OCI-LY7 (cell line): ENCODE data around the gene NMNAT1. TPM values are rescaled to one million over a fixed set of nuclear protein-coding genes. Genes with fewer than 3 reads are reported as not detected.
A peak's percentile ranks its signal among the peaks of the same experiment; 100 is the strongest.

Source experiments
- BruUV-seq: library from RNA; stranded (reverse); fragments of 400-500 nt; replicated peaks from 2 replicates; lab custom pipeline; 2021; lab: Mats Ljungman, UMichigan
- CTCF ChIA-PET: fragments of 300-600 bp; sonication (Branson Sonifier 250); formaldehyde crosslinking; loops from one replicate; lab custom pipeline; 2022; ENCODE audit warnings: antibody characterized with exemption; ENCODE audit not compliant: unreplicated experiment; lab: Charles Lee
- POLR2A ChIA-PET: fragments of 300-600 bp; sonication (Branson Sonifier 250); formaldehyde crosslinking; loops from one replicate; lab custom pipeline; 2022; ENCODE audit warnings: antibody characterized with exemption; lab: Charles Lee
- DNase-seq: peaks from one replicate; pipeline ENCODE4 v3.0.0-alpha.2; 2015; ENCODE audit warnings: low spot score
- H2AFZ ChIP-seq: fragments of 200-600 bp; sonication (generic), shearing (Covaris generic); 2 replicates; pipeline ENCODE4 v1.6.1; 2014; ENCODE audit warnings: mild to moderate bottlenecking, antibody characterized with exemption, low read length, moderate library complexity
- H3K27ac ChIP-seq: fragments of 200-600 bp; sonication (generic); 2 replicates; pipeline ENCODE4 v1.5.1; 2014; ENCODE audit warnings: mixed run types, low read depth, mild to moderate bottlenecking, moderate library complexity, low read length, inconsistent platforms; ENCODE audit not compliant: poor library complexity, severe bottlenecking
- H3K36me3 ChIP-seq: fragments of 200-600 bp; sonication (generic); 2 replicates; pipeline ENCODE4 v1.6.1; 2014; ENCODE audit warnings: mild to moderate bottlenecking, antibody characterized with exemption, low read length, moderate library complexity, mixed read lengths; ENCODE audit not compliant: insufficient read depth
- H3K4me1 ChIP-seq: fragments of 200-600 bp; sonication (generic); 2 replicates; pipeline ENCODE4 v1.5.1; 2014; ENCODE audit warnings: mild to moderate bottlenecking, low read length; ENCODE audit not compliant: insufficient read depth, poor library complexity, severe bottlenecking
- H3K4me2 ChIP-seq: fragments of 200-600 bp; sonication (generic); 2 replicates; pipeline ENCODE4 v1.6.1; 2014; ENCODE audit warnings: mild to moderate bottlenecking, low read length
- H3K4me3 ChIP-seq: fragments of 200-600 bp; sonication (generic); 2 replicates; pipeline ENCODE4 v1.5.1; 2014; ENCODE audit warnings: mild to moderate bottlenecking, low read depth, low read length; ENCODE audit not compliant: poor library complexity, severe bottlenecking
- H3K79me2 ChIP-seq: fragments of 200-600 bp; sonication (generic); 2 replicates; pipeline ENCODE4 v1.6.1; 2016; ENCODE audit warnings: low read depth, mild to moderate bottlenecking, low read length, moderate library complexity, mixed read lengths; ENCODE audit not compliant: insufficient read depth
- H3K9me2 ChIP-seq: fragments of 200-600 bp; sonication (generic); 2 replicates; pipeline ENCODE4 v1.6.1; 2016; ENCODE audit warnings: mild to moderate bottlenecking, low read length, mixed read lengths; ENCODE audit not compliant: insufficient read depth
- H3K9me3 ChIP-seq: fragments of 200-600 bp; sonication (generic); 2 replicates; pipeline ENCODE4 v1.6.1; 2014; ENCODE audit warnings: mild to moderate bottlenecking, mixed run types, low read length, mixed read lengths
- H4K20me1 ChIP-seq: fragments of 200-600 bp; sonication (generic); 2 replicates; pipeline ENCODE4 v1.6.1; 2014; ENCODE audit warnings: mild to moderate bottlenecking, antibody characterized with exemption, low read length, moderate library complexity, mixed read lengths; ENCODE audit not compliant: insufficient read depth
- CTCF ChIP-seq: fragments of 200-600 bp; sonication (generic); conservative IDR thresholded peaks from 2 replicates; pipeline ENCODE4 v1.5.1; 2014; ENCODE audit warnings: mild to moderate bottlenecking, antibody characterized with exemption, low read length, moderate library complexity, mixed read lengths
- EZH2phosphoT487 ChIP-seq: fragments of 200-600 bp; sonication (generic); IDR thresholded peaks from 2 replicates; pipeline ENCODE4 v1.6.1; 2018; ENCODE audit warnings: low read depth, borderline replicate concordance, mild to moderate bottlenecking, mixed run types, antibody characterized with exemption, low read length, moderate library complexity, mixed read lengths
- intact Hi-C: fragments of 100-400 bp; cut with micrococcal nuclease; formaldehyde crosslinking; loops from one replicate; pipeline ENCODE4 v1.10.0; 2022; ENCODE audit not compliant: unreplicated experiment
- total RNA-seq, 2 experiments: library from RNA; depleted of rRNA in 1 of 2; stranded (reverse); fragments of >200 nt in 1 of 2; shearing (Covaris generic) in 1 of 2; gene quantifications; 2 replicates each; pipeline ENCODE4 v1.2.3, GENCODE V29; 2014 to 2022

Gene NMNAT1
- total RNA-seq, 2 experiments from 2014 or later, result 5.4 to 6.5 TPM

- no peak overlapping the region for H3K27ac ChIP-seq
- H3K36me3 ChIP-seq, result no peaks in the 10 kb centered on the region
- H4K20me1 ChIP-seq, result no peaks in the 10 kb centered on the region
- no peaks in the 10 kb centered on the region for H3K9me2 ChIP-seq
- POLR2A ChIA-PET, result no interaction called here
- H3K9me3 ChIP-seq, result no peaks in the 10 kb centered on the region
- H3K4me1 ChIP-seq, result peaks cover 16% of the 10 kb centered on the region
- no TSS peak for BruUV-seq
- no peak overlapping the region for H3K4me3 ChIP-seq
- no peaks in the 10 kb centered on the region for H3K79me2 ChIP-seq
- TF ChIP-seq CTCF, result no peak
- TF ChIP-seq EZH2phosphoT487, result no peak
- H2AFZ ChIP-seq, result no peak overlapping the region
- intact Hi-C loops, result no loop called here
- H3K4me2 ChIP-seq, result no peak overlapping the region
- no peak for DNase-seq
- CTCF ChIA-PET, result no interaction called here
Observed at GRCh38 chr1:9907441-9907840, 35.8 kb upstream of the NMNAT1 start.

- intact Hi-C loops, result loop anchor here (1.0 kb wide), 1 partner anchor 34 kb away; no protein-coding TSS in a partner anchor
- no peak overlapping the region for H3K27ac ChIP-seq
- no peak for DNase-seq
- BruUV-seq, result TSS peak; percentile 50
- H4K20me1 ChIP-seq, result no peaks in the 10 kb centered on the region
- TF ChIP-seq CTCF (no peak), EZH2phosphoT487 (no peak)
- peaks cover 16% of the 10 kb centered on the region for H3K4me1 ChIP-seq
- H2AFZ ChIP-seq, result peak overlapping the region; percentile 56; the same call in 1 of the 2 replicates
- no peaks in the 10 kb centered on the region for H3K9me2 ChIP-seq
- peak overlapping the region; percentile 99 for H3K4me2 ChIP-seq
- no peaks in the 10 kb centered on the region for H3K36me3 ChIP-seq
- ChIA-PET CTCF (no interaction called here), POLR2A (no interaction called here)
- H3K79me2 ChIP-seq, result no peaks in the 10 kb centered on the region
- H3K9me3 ChIP-seq, result no peaks in the 10 kb centered on the region
- H3K4me3 ChIP-seq, result peak overlapping the region; percentile 86
Observed at GRCh38 chr1:9908871-9909233, 34.4 kb upstream of the NMNAT1 start.

GRCh38 chr1:9909234-9910046 lies 33.8 kb upstream of the NMNAT1 start:
- ChIA-PET POLR2A (no interaction called here), CTCF (no interaction called here)
- peak overlapping the region; percentile 56; the same call in 1 of the 2 replicates for H2AFZ ChIP-seq
- no peak for TF ChIP-seq CTCF
- no peak for TF ChIP-seq EZH2phosphoT487
- H3K4me1 ChIP-seq, result peaks cover 16% of the 10 kb centered on the region
- peak; percentile 47 for DNase-seq
- peak overlapping the region; percentile 99 for H3K4me2 ChIP-seq
- no peaks in the 10 kb centered on the region for H3K9me2 ChIP-seq
- no TSS peak for BruUV-seq
- no peaks in the 10 kb centered on the region for H3K36me3 ChIP-seq
- H3K4me3 ChIP-seq, result peak overlapping the region; percentile 86
- H4K20me1 ChIP-seq, result no peaks in the 10 kb centered on the region
- H3K79me2 ChIP-seq, result no peaks in the 10 kb centered on the region
- H3K9me3 ChIP-seq, result no peaks in the 10 kb centered on the region
- no peak overlapping the region for H3K27ac ChIP-seq
- intact Hi-C loops, result loop anchor here (1.0 to 2.0 kb wide), 3 partner anchors 33 to 122 kb away; partner anchors contain the start of genes LZIC and NMNAT1
